CD4-positive, alpha-beta T cell treated with Interleukin-15 for 4 hours (primary cell): Measurements from ENCODE around the gene FGGY.
"Not testable (repeated sequence)": the region's sequence is repeated elsewhere in the genome, so short reads cannot be mapped to it uniquely, and the experiment has no call there.

ENCODE experiments used
- DNase-seq: peaks from one replicate; pipeline ENCODE4 v3.0.0-alpha.2; 2020; ENCODE audit warnings: low spot score

FGGY gene, protein sequence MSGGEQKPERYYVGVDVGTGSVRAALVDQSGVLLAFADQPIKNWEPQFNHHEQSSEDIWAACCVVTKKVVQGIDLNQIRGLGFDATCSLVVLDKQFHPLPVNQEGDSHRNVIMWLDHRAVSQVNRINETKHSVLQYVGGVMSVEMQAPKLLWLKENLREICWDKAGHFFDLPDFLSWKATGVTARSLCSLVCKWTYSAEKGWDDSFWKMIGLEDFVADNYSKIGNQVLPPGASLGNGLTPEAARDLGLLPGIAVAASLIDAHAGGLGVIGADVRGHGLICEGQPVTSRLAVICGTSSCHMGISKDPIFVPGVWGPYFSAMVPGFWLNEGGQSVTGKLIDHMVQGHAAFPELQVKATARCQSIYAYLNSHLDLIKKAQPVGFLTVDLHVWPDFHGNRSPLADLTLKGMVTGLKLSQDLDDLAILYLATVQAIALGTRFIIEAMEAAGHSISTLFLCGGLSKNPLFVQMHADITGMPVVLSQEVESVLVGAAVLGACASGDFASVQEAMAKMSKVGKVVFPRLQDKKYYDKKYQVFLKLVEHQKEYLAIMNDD

DNA sequence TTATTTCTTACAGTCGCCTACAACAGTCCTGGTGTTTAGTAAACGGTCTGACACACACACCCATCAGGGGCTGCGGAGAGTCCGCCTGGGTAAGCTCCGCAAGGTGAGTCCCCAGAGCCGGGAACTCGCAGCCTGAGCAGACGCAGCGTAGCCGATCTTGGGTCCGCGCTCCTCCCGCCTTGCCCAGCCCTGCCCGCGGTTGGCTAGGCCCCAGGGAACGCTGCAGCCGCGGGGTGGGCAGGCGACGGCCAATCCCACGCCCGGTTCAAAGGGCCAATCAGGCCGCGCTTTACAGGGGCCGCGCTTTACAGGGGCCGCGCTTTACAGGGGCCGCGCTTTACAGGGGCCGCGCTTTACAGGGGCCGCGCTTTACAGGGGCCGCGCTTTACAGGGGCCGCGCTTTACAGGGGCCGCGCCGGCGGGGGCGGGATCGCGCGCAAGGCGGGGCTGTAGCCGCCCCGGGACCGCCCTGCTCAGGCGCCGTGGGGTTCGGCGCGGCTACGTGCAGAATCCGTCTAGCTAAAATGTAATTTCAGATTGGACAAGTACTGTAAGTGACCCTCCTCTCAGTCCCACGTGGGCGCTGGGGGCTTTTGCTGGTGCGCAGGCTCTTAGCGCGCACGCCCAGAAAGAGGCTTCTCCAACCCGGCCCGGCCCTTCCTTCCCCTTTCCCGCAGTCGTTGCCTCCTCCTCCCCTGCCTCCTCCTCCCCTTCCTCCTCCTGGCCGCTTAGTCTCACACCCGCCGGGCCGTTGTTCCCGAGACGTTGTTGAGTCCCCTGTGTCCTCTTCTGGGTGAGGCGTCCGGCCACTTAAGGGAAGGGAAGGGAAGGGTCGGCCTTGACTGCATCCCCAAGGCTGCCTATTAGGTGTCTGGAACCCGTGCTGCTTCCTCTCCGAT, at the start of gene FGGY:
Gene FGGY (plus strand): TSS at position 737 of the 899 bp plus-strand sequence. CDS start 24,456 bp downstream, outside the sequence.
- peak; percentile 86 for DNase-seq

DNA sequence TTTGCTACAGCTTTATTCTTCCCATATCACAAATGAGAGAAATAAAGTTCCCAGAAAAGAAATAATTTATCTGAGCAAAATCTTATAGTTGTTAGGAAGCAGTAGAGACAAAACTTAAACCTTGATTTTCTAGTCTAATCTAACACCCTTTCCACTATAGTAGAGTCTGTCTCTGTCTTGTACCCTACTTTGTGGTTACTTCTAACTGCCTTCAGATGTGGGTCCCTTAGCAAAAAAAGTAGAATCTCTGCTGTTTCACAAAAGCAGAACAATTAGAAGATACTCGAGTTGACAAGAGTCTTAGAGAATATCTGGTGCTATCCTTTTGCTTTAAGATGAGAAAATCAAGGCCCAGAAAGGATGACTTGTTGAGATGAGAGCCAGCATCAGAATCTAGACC, 48.1 kb upstream of the FGGY start:
- no peak for DNase-seq

DNA sequence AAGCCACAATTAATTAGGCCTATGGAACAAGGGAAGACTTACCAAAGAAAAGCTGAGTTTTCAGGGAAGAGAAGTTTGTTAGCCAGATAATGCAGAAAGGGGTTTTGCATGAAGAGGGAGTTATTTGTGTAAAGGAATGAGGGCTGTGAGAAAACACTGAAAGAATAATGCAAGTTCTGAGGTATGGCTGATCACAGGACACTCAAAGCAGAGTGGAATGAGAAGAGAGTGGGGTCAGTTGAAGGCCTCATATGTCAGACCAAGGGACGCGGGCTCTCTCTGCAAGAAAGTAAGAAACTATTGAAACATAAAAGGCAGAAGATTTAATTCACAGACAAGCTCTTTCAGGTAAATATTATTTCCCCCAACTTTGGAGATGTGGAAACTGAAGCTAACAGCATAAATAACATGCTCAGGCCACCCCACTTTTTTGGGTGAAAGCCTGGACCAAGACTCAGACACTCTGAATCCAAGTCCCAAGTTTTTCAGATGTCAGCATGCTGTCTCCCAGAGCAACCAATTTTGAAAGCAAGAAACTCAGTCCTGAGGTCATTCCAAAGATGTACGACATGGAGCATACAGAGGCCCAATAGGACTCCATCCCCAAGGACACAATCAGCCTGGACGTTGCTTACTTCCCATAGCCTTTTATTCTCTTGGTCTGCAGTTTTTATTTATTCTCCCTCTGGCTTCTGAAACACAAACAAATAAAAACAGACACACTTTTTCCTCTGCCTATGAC, 47.3 kb upstream of the FGGY start:
- no peak for DNase-seq

DNA sequence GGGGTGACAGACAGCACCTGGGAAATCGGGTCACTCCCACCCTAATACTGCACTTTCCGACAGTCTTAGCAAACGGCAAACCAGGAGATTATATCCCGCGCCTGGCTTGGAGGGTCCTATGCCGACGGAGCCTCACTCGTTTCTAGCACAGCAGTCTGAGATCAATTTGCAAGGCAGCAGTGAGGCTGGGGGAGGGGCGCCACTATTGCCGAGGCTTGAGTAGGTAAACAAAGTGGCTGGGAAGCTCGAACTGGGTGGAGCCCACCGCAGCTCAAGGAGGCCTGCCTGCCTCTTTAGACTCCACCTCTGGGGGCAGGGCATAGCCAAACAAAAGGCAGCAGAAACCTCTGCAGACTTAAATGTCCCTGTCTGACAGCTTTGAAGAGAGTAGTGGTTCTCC, 45.8 kb upstream of the FGGY start:
- DNase-seq, result not testable (repeated sequence)

DNA sequence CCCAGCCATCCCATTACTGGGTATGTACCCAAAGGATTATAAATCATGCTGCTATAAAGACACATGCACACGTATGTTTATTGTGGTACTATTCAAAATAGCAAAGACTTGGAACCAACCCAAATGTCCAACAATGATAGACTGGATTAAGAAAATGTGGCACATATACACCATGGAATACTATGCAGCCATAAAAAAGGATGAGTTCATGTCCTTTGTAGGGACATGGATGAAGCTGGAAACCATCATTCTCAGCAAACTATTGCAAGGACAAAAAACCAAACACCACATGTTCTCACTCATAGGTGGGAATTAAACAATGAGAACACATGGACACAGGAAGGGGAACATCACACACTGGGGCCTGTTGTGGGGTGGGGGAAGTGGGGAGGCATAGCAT, 40.5 kb upstream of the FGGY start:
- not testable (repeated sequence) for DNase-seq

DNA sequence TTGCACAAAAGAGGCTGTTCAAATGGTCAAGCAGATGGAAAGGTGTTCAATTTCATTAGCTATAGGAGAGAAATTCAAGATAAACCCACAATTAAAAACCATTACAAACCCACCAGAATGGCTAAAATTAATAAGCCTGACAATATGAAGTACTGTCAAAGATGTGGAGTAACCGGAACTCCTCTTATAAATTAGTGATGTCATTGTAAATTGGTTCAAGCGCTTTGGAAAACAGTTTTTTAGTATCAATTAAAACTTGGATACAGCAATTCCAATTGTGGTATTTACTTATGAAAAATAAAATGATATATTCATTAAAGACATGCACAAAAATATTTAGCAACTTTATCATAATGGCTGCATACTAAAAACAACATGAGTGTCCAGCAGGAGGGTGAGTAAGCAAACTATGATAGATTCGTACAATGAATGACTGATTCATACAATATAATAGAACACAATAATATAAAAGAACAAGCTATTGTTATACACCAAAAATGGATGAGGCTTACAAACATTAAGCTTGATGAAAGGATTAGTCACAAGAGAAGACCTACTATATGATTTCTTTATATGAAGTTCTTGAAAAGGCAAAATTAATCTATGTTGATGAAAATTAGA, 38.4 kb upstream of the FGGY start:
- DNase-seq, result no peak

DNA sequence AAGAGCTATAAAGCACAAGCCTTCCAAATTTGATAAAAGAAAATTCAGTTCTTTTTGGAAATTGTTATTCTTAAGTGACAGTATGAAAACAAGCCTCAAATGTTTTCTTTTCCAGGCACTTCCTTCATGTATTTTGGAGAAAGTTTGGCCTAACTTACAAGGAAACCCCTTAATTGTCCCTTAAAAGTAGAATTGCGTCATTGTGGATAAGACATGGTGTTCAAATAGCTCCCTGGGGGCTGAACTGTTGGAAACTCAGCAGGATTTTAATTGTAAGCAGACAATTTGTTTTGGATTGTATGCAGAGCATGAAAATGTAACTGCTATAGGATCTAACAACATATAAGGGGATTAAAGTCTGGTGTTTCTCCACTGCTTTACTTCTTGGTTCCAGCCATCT, 35.4 kb upstream of the FGGY start:
- DNase-seq, result no peak

DNA sequence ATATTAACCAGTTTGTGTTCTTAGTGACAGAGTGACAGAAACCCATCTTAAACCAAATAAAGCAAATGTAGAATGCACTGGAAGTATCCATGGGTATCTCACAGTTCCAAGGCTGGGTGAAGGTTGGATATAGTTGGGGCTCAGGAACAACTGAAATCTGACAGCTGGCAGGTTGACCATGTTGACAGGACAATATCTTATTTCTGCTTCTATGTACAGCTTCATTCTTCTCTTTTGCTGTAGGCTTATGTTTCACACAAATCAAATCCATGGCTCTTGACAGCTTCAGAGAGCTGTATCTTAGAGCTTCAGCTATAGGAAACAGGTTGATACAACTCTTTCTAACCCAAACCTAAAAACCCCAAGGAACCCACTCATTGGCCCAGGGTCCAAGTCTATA, 34.3 kb upstream of the FGGY start:
- DNase-seq, result no peak

DNA sequence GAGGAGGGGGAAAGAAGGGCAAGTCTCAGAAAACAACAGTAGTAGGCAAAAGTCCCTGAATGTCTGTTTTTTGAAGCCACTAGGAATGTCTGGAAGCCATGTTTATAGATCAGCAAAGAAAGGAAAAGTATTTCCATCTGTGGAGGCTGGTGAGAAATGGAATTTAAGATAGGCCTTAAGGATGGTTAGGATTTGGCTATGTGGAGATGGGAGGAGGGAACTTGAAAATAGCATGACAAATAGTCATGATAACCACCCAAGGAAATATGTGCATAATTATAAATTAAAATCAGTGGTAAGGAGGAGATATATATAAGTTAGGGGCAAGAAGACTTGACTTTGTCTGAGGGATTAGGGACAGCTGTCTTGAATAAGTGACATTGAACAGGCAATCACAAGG, 33.8 kb upstream of the FGGY start:
- no peak for DNase-seq

DNA sequence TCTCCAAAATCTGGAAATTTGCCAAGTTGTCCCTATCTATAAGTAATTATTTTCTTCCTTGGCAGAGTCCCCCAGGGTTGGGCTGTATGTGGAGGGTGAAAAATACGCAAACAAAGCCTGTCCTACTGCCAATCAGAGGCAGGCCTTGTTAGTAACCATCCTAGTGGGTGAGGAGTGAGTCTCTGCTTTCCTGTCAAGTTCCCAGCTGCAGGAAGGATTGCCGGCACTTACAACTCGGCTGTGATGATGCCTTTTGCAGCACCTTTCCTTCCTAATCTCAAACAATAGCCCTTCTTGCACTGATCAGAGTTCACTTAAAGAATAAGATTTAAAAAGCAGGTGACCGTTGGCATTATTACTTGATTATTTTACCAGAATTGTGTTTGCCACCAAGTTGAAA, 31.3 kb upstream of the FGGY start:
- DNase-seq, result no peak

DNA sequence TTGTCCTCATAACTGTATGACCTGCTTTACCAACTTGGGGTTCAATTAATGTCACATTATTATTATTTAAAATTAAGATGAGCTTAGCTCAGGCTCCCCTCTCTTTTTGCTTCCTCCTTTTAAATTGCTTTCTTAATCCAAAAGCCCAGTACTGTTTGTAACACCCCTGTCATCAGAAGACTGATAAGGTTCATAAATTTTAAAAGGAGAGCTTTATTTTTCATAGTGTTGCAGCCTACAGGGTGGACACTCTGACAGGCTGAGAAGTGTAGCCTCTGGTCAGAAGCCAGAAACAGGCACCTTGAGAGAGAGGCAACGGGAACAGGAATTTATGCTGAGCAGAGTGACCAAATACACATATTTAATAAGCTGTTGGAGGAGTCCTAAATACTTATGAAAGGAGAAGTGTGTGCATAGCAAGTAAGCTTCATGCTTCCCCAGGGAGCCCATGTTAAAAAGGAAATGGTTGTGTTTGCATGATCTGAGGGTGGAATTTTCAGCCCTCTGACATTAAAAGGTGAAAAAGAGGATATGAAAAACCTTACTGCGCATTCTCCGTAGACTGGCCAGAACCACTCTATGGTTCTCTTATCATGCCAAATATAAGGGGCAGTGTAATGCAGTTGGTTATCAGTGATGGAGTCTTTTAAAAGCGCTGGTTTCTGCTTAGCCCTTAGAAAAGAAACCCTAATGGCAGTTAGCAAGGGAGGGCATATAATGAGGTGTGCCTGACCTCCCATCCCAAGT, 30.5 kb upstream of the FGGY start:
- no peak for DNase-seq

DNA sequence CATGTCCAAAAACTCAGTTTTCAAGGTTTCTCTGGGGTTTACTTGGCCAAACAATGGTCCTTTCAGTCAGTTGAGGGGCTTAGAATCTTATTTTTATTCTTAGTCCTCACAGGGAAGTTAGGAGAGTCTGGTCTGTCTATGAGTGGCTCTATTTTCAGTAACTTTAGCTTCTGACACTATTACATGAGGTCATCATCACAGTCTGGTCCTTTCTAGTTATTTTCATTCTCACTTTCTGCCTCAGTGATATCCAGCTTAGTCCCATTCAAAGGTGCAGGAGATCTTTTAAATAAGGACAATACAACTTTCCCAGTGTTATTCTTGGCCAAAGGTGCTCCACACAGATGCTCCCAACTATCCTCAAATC, 30.0 kb upstream of the FGGY start:
- no peak for DNase-seq

DNA sequence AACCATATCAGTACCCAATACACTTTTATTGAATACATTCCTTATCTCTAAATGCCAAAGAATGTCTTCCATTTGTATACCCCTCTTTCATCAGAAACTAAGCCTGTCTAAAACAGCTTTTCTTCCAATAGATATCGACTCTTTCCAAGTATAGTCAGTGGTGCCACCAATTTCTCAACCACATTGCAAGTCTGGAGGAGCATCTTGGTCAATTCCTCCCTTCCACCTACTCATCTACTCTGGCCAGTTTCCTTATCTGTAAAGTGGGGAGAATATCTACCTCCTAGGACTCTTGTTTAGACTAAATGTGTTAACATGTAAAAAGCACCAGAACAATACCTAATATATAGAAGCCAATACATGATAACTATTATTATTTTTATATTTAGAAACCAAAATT, 28.5 kb upstream of the FGGY start:
- DNase-seq, result no peak

DNA sequence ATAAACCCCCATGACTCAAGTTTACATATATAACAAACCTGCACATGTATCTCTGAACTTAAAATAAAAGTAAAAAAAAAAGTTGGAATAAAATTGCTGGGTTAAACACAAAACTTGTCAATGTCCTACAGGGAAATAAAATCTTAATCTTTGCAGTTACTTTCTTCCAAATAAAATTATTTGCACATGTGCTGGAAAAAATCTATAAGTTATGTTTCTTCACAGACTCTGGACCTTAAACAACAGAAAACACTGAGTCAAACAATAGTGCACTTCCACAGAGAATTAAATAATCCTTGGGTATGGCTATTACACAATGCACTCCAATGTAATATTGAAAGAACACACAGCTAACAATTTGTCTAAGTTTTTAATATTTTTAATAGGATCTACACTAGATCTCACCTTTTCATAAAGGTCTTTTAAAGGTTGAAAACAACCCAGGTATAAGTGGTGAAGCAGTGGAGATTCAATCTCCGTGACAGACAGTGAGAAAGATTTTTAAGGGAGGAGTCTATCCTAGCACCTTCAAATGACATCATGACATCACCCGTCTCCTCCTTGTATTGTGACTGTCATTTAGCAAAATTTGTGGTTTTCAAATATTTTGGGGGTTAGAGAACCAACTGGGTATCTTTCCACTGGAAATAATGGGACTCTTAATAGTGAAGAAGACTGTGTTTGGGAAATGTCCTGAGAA, 25.2 kb upstream of the FGGY start:
- DNase-seq, result no peak

DNA sequence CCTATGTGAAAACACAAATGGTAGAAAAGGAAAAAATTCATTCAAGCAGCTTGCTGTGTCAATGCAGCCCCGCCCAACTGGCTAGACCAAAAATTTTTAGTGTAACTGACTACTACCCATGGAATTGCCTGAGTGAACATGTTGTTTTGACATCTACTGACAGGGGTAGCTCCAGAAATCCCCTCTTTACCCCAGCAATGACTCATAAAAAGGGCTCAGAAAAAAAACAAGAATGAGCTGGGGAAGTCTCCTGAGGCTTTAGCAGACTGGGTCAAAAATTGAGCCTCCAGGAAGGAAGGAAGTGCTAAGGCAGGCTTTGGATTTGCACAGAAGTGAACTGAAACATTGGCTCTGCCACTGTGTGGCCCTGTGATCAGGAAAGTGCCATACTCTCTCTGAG, 24.4 kb upstream of the FGGY start:
- DNase-seq, result no peak

DNA sequence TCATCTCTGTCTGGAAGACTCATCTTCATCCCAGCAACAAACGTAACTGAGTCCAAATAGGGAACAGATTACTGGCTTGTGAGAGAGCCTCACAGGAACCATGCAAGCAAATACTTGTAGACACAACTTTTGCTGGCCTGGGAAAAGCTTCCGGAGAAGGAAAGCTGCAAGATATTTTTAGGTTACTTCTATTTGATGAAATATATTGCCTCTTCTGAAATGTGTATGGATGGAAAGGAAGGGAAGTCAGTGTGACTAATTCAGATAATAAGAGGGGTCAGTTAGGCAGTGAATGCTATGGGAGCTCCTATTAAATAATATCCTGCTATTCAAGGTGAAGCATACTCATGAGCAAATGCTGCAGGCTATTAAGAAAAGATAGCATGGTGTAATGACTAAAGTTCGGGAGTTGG, 20.4 kb upstream of the FGGY start:
- DNase-seq, result no peak

DNA sequence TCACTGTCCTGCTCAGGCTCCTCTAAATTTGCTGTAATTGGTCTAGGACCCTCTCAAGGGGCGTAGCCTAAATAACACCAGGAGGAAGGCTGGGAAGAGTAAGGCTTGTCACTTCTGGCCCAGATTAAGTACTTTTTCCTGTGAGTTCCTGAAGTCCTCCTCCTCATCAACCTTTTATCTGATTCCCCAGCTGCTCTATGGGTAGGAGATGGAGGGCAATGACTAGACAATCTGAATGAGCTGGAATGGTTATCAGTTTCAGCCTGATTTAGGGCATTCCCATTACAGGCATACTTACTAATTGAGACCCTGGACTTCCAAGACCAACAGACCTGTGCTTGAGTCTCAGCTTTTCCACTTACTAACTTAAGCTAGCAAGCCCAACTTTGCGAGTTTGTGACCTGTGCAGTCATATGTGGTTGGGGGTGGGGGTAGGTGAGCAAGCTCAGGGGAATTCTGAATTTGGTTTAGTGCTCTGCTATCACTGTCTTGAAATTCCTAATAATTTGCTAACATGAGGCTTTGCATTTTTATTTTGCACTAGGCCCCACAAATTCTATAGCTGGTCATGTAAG, 18.0 kb upstream of the FGGY start:
- no peak for DNase-seq

DNA sequence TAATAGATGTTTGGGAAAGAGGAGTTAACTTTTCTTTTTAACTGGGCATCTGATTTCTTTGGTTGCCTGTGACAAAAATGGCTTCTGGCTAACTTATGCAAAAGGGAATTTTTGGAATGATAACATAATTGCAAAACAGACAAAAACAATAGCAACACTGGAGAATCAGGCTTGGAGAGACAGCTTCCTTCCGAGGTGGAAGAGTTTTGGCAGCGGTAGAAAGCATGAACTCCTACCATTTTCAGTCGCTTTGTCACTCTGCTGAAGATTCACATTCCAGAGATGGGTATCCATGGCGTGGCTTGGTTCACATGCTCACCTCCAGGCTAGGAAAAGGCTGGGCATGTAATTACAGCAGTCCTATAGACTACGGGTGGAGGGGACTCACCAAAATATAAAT, 17.2 kb upstream of the FGGY start:
- DNase-seq, result no peak

DNA sequence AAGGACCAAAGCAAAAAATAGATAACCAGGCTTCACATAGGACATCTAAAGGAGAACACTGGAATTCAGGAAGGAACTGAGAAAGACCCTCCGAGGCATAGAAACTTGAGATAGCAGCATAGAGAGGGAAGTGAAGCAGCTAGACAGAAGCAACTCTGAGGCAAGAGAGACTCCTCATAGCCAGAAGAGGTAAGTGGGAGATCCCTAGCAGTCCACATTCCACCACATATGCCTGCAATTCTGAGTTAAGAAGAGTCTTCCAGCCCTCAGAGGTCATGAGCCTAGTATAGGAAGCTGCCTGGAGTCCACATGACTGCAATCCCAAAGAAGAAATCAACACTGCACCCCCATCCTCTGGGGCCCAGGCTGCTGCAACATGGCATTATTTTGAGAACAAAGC, 13.9 kb upstream of the FGGY start:
- DNase-seq, result no peak

DNA sequence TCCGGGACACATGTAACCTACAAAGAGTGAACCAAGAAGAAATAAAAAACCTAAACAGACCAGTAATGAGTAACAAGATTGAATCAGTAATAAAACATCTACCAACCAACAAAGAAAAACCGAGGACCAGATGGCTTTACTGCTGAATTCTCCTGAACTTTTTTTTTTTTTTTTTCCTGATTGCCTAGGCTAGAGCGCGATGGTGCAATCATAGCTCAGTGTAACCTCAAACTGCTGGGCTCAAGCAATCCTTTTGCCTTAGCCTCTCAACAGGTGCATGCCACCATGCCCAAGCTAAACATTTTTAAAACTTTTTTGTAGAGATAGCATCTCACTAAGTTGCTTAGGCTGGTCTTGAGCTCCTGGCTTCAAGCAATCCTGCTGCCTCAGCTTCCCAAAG, 11.2 kb upstream of the FGGY start:
- no peak for DNase-seq
